ENCODE results near the gene FBXO31.

FBXO31 gene

GRCh38 chr16:87304951-87305350 lies 78.6 kb downstream of the FBXO31 start (continued):
- TF ChIP-seq ZBTB10 (tag by site-specific recombination; IDR thresholded peaks at IDR 0.05) (no peak), ZNF266 (tag by site-specific recombination; IDR thresholded peaks at IDR 0.05; ENCODE audit: low read depth) (no peak), ZNF707 (tag by site-specific recombination; IDR thresholded peaks at IDR 0.05) (no peak), PBX3 (CRISPR knock-in tag; IDR thresholded peaks at IDR 0.05) (no peak), YY1 (tag by site-specific recombination; IDR thresholded peaks at IDR 0.05) (no peak), ZNF560 (tag by site-specific recombination; IDR thresholded peaks at IDR 0.05; ENCODE audit: borderline replicate concordance) (no peak), ZBTB48 (tag by site-specific recombination; IDR thresholded peaks at IDR 0.05) (no peak), ZNF518A (tag by site-specific recombination; conservative IDR thresholded peaks at IDR 0.05; ENCODE audit: low read depth) (no peak), ZNF214 (tag by site-specific recombination; IDR thresholded peaks at IDR 0.05; ENCODE audit: borderline replicate concordance) (no peak), ZNF174 (tag by site-specific recombination; IDR thresholded peaks at IDR 0.05) (no peak)

GRCh38 chr16:87303962-87304521 lies 79.5 kb downstream of the FBXO31 start:
- H3K9me3 ChIP-seq (ENCODE audit: control insufficient read depth, insufficient read depth, low read depth, low read length), result no peaks in the 10 kb centered on the region
- no peak overlapping the region for H3K4me3 ChIP-seq (ENCODE audit: low read depth, low read length)
- no peak overlapping the region for H3K27ac ChIP-seq (ENCODE audit: extremely low read depth, low read depth, low read length)
- ChIA-PET POLR2A (interaction anchor here (1.1 to 1.5 kb wide), 2 partner anchors 13 kb away, joined by 4 to 8 read pairs; partner anchors contain the start of gene C16orf95), CTCF (interaction anchor here (0.7 kb wide), 1 partner anchor 242 kb away, joined by 4 read pairs; no protein-coding TSS in a partner anchor)
- H3K36me3 ChIP-seq (ENCODE audit: control insufficient read depth in 2 of 2, insufficient read depth in 1 of 2, low read length in 2 of 2), result peaks cover 0 to 9% of the 10 kb centered on the region in 2 experiments; a peak in 1 of 3 replicates
- no peaks in the 10 kb centered on the region for H3K4me1 ChIP-seq (ENCODE audit: control insufficient read depth, insufficient read depth, low read length)
- TF ChIP-seq ZNF121 (tag by site-specific recombination; IDR thresholded peaks at IDR 0.05) (peak; percentile 66; the same call in 1 of the 2 replicates), ZNF16 (tag by site-specific recombination; IDR thresholded peaks at IDR 0.05; ENCODE audit: low read depth) (no peak)

GRCh38 chr16:87303431-87303930 lies 80.1 kb downstream of the FBXO31 start:
- ChIA-PET POLR2A (interaction anchor here (1.1 kb wide), 1 partner anchor 14 kb away, joined by 8 read pairs; the partner anchor contains the start of gene C16orf95), CTCF (interaction anchor here (0.7 kb wide), 1 partner anchor 241 kb away, joined by 4 read pairs; no protein-coding TSS in a partner anchor)
- H3K36me3 ChIP-seq (ENCODE audit: control insufficient read depth in 2 of 2, insufficient read depth in 1 of 2, low read length in 2 of 2), result peaks cover 0 to 5% of the 10 kb centered on the region in 2 experiments; a peak in 1 of 3 replicates
- H3K4me3 ChIP-seq (ENCODE audit: low read depth, low read length), result no peak overlapping the region
- H3K9me3 ChIP-seq (ENCODE audit: control insufficient read depth, insufficient read depth, low read depth, low read length), result no peaks in the 10 kb centered on the region
- TF ChIP-seq ZNF610 (tag by site-specific recombination; IDR thresholded peaks at IDR 0.05; ENCODE audit: borderline replicate concordance) (no peak), ZIC2 (tag by site-specific recombination; IDR thresholded peaks at IDR 0.05) (peak; percentile 26; the same call in 1 of the 2 replicates)
- no peak overlapping the region for H3K27ac ChIP-seq (ENCODE audit: extremely low read depth, low read depth, low read length)
- no peaks in the 10 kb centered on the region for H3K4me1 ChIP-seq (ENCODE audit: control insufficient read depth, insufficient read depth, low read length)

Measured in HEK293 (cell line).